Endothelial cell of umbilical vein (primary cell): ENCODE measurements around the gene CSRP1. TPM values are rescaled to one million over a fixed set of nuclear protein-coding genes. Genes with fewer than 3 reads are reported as not detected.

Source experiments
- BruUV-seq: library from RNA; stranded (reverse); fragments of 400-500 nt; replicated peaks from 2 replicates; lab custom pipeline; 2021; lab: Mats Ljungman, UMichigan
- CTCF ChIA-PET: fragments of 300-600, 350-600 bp; sonication (Branson Sonifier 250); formaldehyde crosslinking; loops from one replicate; lab custom pipeline; 2021; ENCODE audit warnings: antibody characterized with exemption, inconsistent platforms; lab: Charles Lee
- POLR2A ChIA-PET: fragments of 300-600, 350-600 bp; sonication (Branson Sonifier 250); formaldehyde crosslinking; loops from one replicate; lab custom pipeline; 2021; ENCODE audit warnings: antibody characterized with exemption, inconsistent platforms; lab: Charles Lee
- DNase-seq: peaks from one replicate; pipeline ENCODE4 v3.0.0-alpha.2; 2011; ENCODE audit warnings: low read depth, low spot score
- FAIRE-seq: peaks from 2 replicates; lab custom pipeline; 2011; peaks lifted over from hg19 to GRCh38; lab: Jason Lieb, UNC
- H2AFZ ChIP-seq: 2 replicates; pipeline ENCODE4 v1.6.0; 2012; ENCODE audit warnings: low read depth, low read length, control low read depth, inconsistent platforms
- H3K27ac ChIP-seq: 2 replicates; pipeline ENCODE4 v1.5.1; 2011; ENCODE audit warnings: low read depth, mild to moderate bottlenecking, control low read depth, low read length, moderate library complexity; ENCODE audit not compliant: insufficient read depth
- H3K27me3 ChIP-seq, 2 experiments: 2 replicates each; pipeline versions ENCODE4 v1.6.0 to v1.6.1; 2011; ENCODE audit warnings: low read length in 2 of 2, mixed read lengths in 1 of 2; ENCODE audit not compliant: control insufficient read depth in 2 of 2, insufficient read depth in 2 of 2
- H3K36me3 ChIP-seq, 2 experiments: 2 replicates in 1 of 2; 3 replicates in 1 of 2; pipeline ENCODE4 v1.5.1; 2011; ENCODE audit warnings: low read length in 2 of 2, mild to moderate bottlenecking in 1 of 2, moderate library complexity in 1 of 2; ENCODE audit not compliant: control insufficient read depth in 2 of 2, insufficient read depth in 2 of 2; ENCODE audit errors: extremely low read depth in 1 of 2
- H3K4me1 ChIP-seq: 3 replicates; pipeline ENCODE4 v1.5.1; 2011; ENCODE audit warnings: mild to moderate bottlenecking, low read length; ENCODE audit not compliant: control insufficient read depth, insufficient read depth; ENCODE audit errors: extremely low read depth
- H3K4me2 ChIP-seq: 2 replicates; pipeline ENCODE4 v1.6.1; 2011; ENCODE audit warnings: low read length, control low read depth, mixed read lengths; ENCODE audit not compliant: insufficient read depth
- H3K4me3 ChIP-seq, 3 experiments: fragments of 200-600 bp in 1 of 3; sonication (generic), shearing (Covaris generic) in 1 of 3; replicated peaks in 1 of 3; 2 replicates each; pipeline ENCODE4 v1.5.1; 2011 to 2016; ENCODE audit warnings: control low read depth in 3 of 3, low read length in 3 of 3, mild to moderate bottlenecking in 2 of 3, inconsistent platforms in 1 of 3, low read depth in 1 of 3, moderate library complexity in 1 of 3; ENCODE audit not compliant: insufficient read depth in 1 of 3
- H3K79me2 ChIP-seq: 2 replicates; pipeline ENCODE4 v1.6.0; 2012; ENCODE audit warnings: low read length, inconsistent platforms; ENCODE audit not compliant: control insufficient read depth, insufficient read depth
- H3K9ac ChIP-seq: replicated peaks from 2 replicates; pipeline ENCODE3; 2011; ENCODE audit warnings: low read length, control low read depth; ENCODE audit not compliant: insufficient read depth; ENCODE audit errors: extremely low read depth
- H3K9me1 ChIP-seq: replicated peaks from 3 replicates; pipeline ENCODE4 v1.6.0; 2011; ENCODE audit warnings: mild to moderate bottlenecking, low read length; ENCODE audit not compliant: control insufficient read depth, insufficient read depth; ENCODE audit errors: extremely low read depth
- H3K9me3 ChIP-seq: replicated peaks from 2 replicates; pipeline ENCODE4 v1.5.1; 2012; ENCODE audit warnings: low read length, inconsistent platforms; ENCODE audit not compliant: control insufficient read depth, insufficient read depth
- H4K20me1 ChIP-seq: replicated peaks from 2 replicates; pipeline ENCODE3; 2011; ENCODE audit warnings: mild to moderate bottlenecking, low read length; ENCODE audit not compliant: control insufficient read depth, insufficient read depth; ENCODE audit errors: extremely low read depth
- EZH2 ChIP-seq: IDR thresholded peaks from 2 replicates; pipeline ENCODE4 v1.6.1; 2012; ENCODE audit warnings: borderline replicate concordance, low read depth, mild to moderate bottlenecking, moderate library complexity, low read length, inconsistent platforms; ENCODE audit not compliant: severe bottlenecking
- FOS ChIP-seq: IDR thresholded peaks from 2 replicates; pipeline ENCODE4 v1.6.1; 2011; ENCODE audit warnings: mild to moderate bottlenecking, low read length, moderate library complexity, borderline replicate concordance; ENCODE audit not compliant: insufficient read depth
- GATA2 ChIP-seq: IDR thresholded peaks from 2 replicates; pipeline ENCODE4 v1.7.0; 2011; ENCODE audit warnings: low read depth, mild to moderate bottlenecking, moderate library complexity, mixed read lengths, low read length; ENCODE audit not compliant: insufficient read length, insufficient read depth
- JUN ChIP-seq: IDR thresholded peaks from 2 replicates; pipeline ENCODE4 v1.6.1; 2011; ENCODE audit warnings: borderline replicate concordance, low read depth; ENCODE audit not compliant: insufficient read length, insufficient read depth
- MYC ChIP-seq: IDR thresholded peaks from one replicate; pipeline ENCODE4 v1.6.1; 2011; ENCODE audit warnings: mild to moderate bottlenecking, low read depth, low read length
- POLR2A ChIP-seq: IDR thresholded peaks from 2 replicates; pipeline ENCODE4 v1.6.1; 2012; ENCODE audit warnings: low read depth, mild to moderate bottlenecking, control low read depth, low read length
- POLR2AphosphoS5 ChIP-seq: IDR thresholded peaks from 2 replicates; pipeline ENCODE4 v1.6.1; 2012; ENCODE audit warnings: low read depth, mild to moderate bottlenecking, control low read depth, low read length, moderate library complexity; ENCODE audit not compliant: insufficient read depth
- dilution Hi-C: fragments of 300-500 bp; cut with MboI; formaldehyde crosslinking; loops from one replicate; pipeline ENCODE4 v1.15.0; 2019; ENCODE audit warnings: low sequenced_read_pairs; ENCODE audit not compliant: extremely low pct_ligation_motif_present
- intact Hi-C: fragments of 100-400 bp; cut with micrococcal nuclease; formaldehyde crosslinking; loops from one replicate; pipeline ENCODE4 v1.10.0; 2022
- polyA plus RNA-seq, 4 experiments: library from polyadenylated mRNA; depleted of rRNA in 3 of 4; stranded (reverse) in 3 of 4; unstranded in 1 of 4; fragments of >200 nt; gene quantifications; 2 replicates each; pipeline versions ENCODE4 v1.2.1 to v1.2.3, GENCODE V29; 2011 to 2012; ENCODE audit warnings: missing spikeins in 1 of 4
- total RNA-seq: library from RNA; stranded (reverse); gene quantifications from 2 replicates; pipeline ENCODE4 v1.2.3, GENCODE V29; 2021
- TF ChIP-seq, protein P1 (sequence below): IDR thresholded peaks from 2 replicates; pipeline ENCODE4 v1.6.1; 2011; ENCODE audit not compliant: insufficient read depth, insufficient read length
- TF ChIP-seq, protein P2 (sequence below), 2 donors: IDR thresholded peaks; 1 replicate in 1 of 2; 2 replicates in 1 of 2; pipeline ENCODE4 v1.5.1; 2011; ENCODE audit warnings: low read length in 2 of 2, mild to moderate bottlenecking in 2 of 2, moderate library complexity in 2 of 2, control low read depth in 1 of 2, inconsistent platforms in 1 of 2, low read depth in 1 of 2; ENCODE audit not compliant: insufficient read depth in 1 of 2; ENCODE audit errors: extremely low read depth in 1 of 2

The CSRP1 gene
- total and polyA plus RNA-seq, 2 donors (not counting 3 experiments of a cell fraction or from before 2014, with no cell fraction given): 393 to 510 TPM

DNA sequence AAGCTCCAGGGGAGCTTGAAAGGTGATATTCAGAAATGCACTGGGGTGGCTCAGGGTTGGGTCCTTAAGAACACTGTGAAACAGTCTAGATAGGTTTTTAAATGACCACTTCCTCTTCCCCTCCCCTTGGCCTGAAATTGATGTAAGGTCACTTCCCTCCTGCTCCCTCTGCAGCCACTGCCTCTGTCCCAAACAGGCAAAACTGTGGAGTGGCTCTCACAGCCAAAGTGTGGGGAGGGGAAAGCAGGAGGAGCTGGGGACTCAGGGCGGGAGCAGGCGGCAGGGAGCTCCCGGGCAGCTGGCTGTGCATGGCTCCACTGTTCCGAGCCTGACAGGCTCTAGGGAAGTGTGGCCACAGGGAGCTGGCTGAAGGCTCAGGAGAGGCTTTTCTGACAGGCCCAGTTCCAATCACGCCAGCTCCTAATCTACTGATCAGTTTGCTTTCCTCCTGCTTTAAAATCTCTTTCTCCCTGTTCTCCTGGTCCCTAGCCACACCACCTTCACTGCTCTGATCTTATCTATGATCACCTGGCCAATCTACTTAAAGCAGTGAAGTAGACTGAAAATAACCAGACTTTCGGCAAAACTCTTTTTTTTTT is 5.1 kb upstream of the CSRP1 start:
- no TSS peak for BruUV-seq
- Histone ChIP-seq H2AFZ (peak overlapping the region; percentile 84), H3K27ac (peak overlapping the region; percentile 15)

DNA sequence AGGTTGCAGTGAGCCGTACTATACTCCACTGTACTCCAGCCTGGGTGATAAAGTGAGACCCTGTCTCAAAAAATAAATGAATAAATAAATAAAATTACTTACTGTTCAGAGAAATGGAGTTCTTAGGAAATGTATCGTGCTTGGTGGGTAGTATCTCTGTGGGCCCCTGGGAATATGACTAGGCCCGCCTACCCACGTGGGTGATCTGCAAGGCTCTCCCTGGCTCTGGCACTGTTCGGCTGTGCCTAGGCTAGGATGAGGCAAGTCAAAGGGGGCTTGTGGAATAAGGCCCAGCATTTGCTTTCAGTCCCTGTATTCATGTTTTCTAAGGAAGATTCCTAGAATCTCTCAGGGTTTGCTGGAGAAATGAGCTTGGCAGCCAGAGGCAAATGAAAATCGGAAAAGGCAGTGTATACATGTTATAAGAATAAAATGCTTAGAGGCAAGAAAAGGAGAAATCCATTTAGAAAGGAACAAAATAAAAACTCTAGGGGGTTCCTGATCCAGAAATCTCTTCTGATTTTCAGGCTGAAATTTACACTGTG is 4.5 kb upstream of the CSRP1 start:
- Histone ChIP-seq H2AFZ (peak overlapping the region; percentile 84), H3K27me3 (no peaks in the 10 kb centered on the region), H3K9me1 (no peaks in the 10 kb centered on the region), H3K4me3 (no peak overlapping the region), H4K20me1 (no peaks in the 10 kb centered on the region), H3K4me1 (peaks cover 20% of the 10 kb centered on the region), H3K9me3 (no peaks in the 10 kb centered on the region), H3K9ac (no peak overlapping the region), H3K79me2 (peaks cover 4% of the 10 kb centered on the region), H3K36me3 (no peaks in the 10 kb centered on the region), H3K4me2 (peak overlapping the region; percentile 14), H3K27ac (no peak overlapping the region)
- ChIA-PET POLR2A (interaction anchor here (0.7 to 2.0 kb wide), 7 partner anchors 8 to 43 kb away, joined by 4 to 17 read pairs (median 6); partner anchors contain the start of gene PHLDA3), CTCF (interaction anchor here (0.5 to 26.3 kb wide), 13 partner anchors 10 to 128 kb away, joined by 3 to 1317 read pairs (median 14); partner anchors contain the start of gene PHLDA3)
- BruUV-seq: no TSS peak
- FAIRE-seq: no peak
- dilution Hi-C loops: no loop called here
- TF ChIP-seq, protein P1, sequence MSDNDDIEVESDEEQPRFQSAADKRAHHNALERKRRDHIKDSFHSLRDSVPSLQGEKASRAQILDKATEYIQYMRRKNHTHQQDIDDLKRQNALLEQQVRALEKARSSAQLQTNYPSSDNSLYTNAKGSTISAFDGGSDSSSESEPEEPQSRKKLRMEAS: no peak
- no peak for TF ChIP-seq FOS
- no peak for TF ChIP-seq POLR2A
- TF ChIP-seq, protein P2, sequence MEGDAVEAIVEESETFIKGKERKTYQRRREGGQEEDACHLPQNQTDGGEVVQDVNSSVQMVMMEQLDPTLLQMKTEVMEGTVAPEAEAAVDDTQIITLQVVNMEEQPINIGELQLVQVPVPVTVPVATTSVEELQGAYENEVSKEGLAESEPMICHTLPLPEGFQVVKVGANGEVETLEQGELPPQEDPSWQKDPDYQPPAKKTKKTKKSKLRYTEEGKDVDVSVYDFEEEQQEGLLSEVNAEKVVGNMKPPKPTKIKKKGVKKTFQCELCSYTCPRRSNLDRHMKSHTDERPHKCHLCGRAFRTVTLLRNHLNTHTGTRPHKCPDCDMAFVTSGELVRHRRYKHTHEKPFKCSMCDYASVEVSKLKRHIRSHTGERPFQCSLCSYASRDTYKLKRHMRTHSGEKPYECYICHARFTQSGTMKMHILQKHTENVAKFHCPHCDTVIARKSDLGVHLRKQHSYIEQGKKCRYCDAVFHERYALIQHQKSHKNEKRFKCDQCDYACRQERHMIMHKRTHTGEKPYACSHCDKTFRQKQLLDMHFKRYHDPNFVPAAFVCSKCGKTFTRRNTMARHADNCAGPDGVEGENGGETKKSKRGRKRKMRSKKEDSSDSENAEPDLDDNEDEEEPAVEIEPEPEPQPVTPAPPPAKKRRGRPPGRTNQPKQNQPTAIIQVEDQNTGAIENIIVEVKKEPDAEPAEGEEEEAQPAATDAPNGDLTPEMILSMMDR (IDR thresholded peaks at IDR 0.05; ENCODE audit: extremely low read depth in 1 of 2, insufficient read depth in 1 of 2, low read depth in 1 of 2, low read length in 2 of 2): no peak
- no peak for TF ChIP-seq POLR2AphosphoS5
- no peak for TF ChIP-seq GATA2
- TF ChIP-seq EZH2: no peak
- TF ChIP-seq MYC: no peak
- no peak for TF ChIP-seq JUN
- intact Hi-C loops: no loop called here
- DNase-seq: no peak

More for the DNA sequence above, 5.1 kb upstream of the CSRP1 start:
- peaks cover 20% of the 10 kb centered on the region for H3K4me1 ChIP-seq
- no peaks in the 10 kb centered on the region for H3K36me3 ChIP-seq
- H3K9me3 ChIP-seq: no peaks in the 10 kb centered on the region
- POLR2A ChIA-PET: interaction anchor here (0.7 to 2.0 kb wide), 8 partner anchors 9 to 43 kb away, joined by 4 to 17 read pairs (median 6); partner anchors contain the start of gene PHLDA3
- H3K27me3 ChIP-seq: no peaks in the 10 kb centered on the region
- CTCF ChIA-PET: interaction anchor here (0.5 to 26.3 kb wide), 27 partner anchors 9 to 281 kb away, joined by 3 to 1317 read pairs (median 8); partner anchors contain the start of genes NAV1 and PHLDA3
- intact Hi-C loops: loop anchor here (1.0 kb wide), 1 partner anchor 26 kb away; no protein-coding TSS in a partner anchor
- peak; percentile 81 for FAIRE-seq
- TF ChIP-seq POLR2AphosphoS5: no peak
- TF ChIP-seq, protein P1: no peak
- no peak for TF ChIP-seq EZH2
- H3K4me2 ChIP-seq: peak overlapping the region; percentile 14
- dilution Hi-C loops: no loop called here
- DNase-seq: peak; percentile 39
- H3K4me3 ChIP-seq: no peak overlapping the region
- no peaks in the 10 kb centered on the region for H3K79me2 ChIP-seq
- H4K20me1 ChIP-seq: no peaks in the 10 kb centered on the region
- no peaks in the 10 kb centered on the region for H3K9me1 ChIP-seq
- H3K9ac ChIP-seq: no peak overlapping the region
